Panc1 (cell line): ENCODE results near the gene SLC22A12. TPM values are rescaled to one million over a fixed set of nuclear protein-coding genes. Genes with fewer than 3 reads are reported as not detected.

Experiments
- ATAC-seq: fragments of 200-7000 bp; cut with Tn5 transposase; 2 replicates; pipeline ENCODE4 v1.9.1; 2020; ENCODE audit warnings: mild to moderate bottlenecking, moderate library complexity
- BruUV-seq: library from RNA; stranded (reverse); fragments of 400-500 nt; replicated peaks from 2 replicates; lab custom pipeline; 2021; lab: Mats Ljungman, UMichigan
- CTCF ChIA-PET: fragments of 300-600 bp; sonication (Branson Sonifier 250); formaldehyde crosslinking; loops from one replicate; lab custom pipeline; 2022; ENCODE audit warnings: antibody characterized with exemption; lab: Charles Lee
- POLR2A ChIA-PET: fragments of 300-600 bp; sonication (Branson Sonifier 250); formaldehyde crosslinking; loops from one replicate; lab custom pipeline; 2022; ENCODE audit warnings: antibody characterized with exemption; lab: Charles Lee
- DNase-seq: peaks from one replicate; pipeline ENCODE4 v3.0.0-alpha.2; 2010; ENCODE audit warnings: low read depth, low spot score
- H3K27ac ChIP-seq: 2 replicates; pipeline ENCODE4 v1.5.1; 2011; ENCODE audit warnings: mild to moderate bottlenecking, low read length, inconsistent platforms
- H3K27me3 ChIP-seq: fragments of 200-500 bp; sonication (Bioruptor generic); 2 replicates; pipeline ENCODE4 v1.6.0; 2014; ENCODE audit warnings: low read length, inconsistent platforms; ENCODE audit not compliant: control insufficient read depth, insufficient read depth
- H3K36me3 ChIP-seq: fragments of 200-500 bp; sonication (Bioruptor generic); 2 replicates; pipeline ENCODE4 v1.5.1; 2014; ENCODE audit warnings: inconsistent platforms, mild to moderate bottlenecking, low read length, moderate library complexity; ENCODE audit not compliant: control insufficient read depth, insufficient read depth
- H3K4me1 ChIP-seq: 2 replicates; pipeline ENCODE4 v1.5.1; 2011; ENCODE audit warnings: inconsistent platforms, mild to moderate bottlenecking, low read length, moderate library complexity; ENCODE audit not compliant: control insufficient read depth, insufficient read depth
- H3K4me3 ChIP-seq, 2 experiments: 2 replicates each; pipeline ENCODE4 v1.5.1; 2011 to 2012; ENCODE audit warnings: low read depth in 2 of 2, low read length in 2 of 2, mild to moderate bottlenecking in 2 of 2, inconsistent platforms in 1 of 2, moderate library complexity in 1 of 2
- H3K9me3 ChIP-seq: fragments of 200-500 bp; sonication (Bioruptor generic); 2 replicates; pipeline ENCODE4 v1.5.1; 2014; ENCODE audit warnings: low read depth, mild to moderate bottlenecking, inconsistent platforms, low read length, moderate library complexity; ENCODE audit not compliant: control insufficient read depth, insufficient read depth
- CTCF ChIP-seq: fragments of 450-650 bp; IDR thresholded peaks from 2 replicates; pipeline ENCODE4 v1.5.1; 2017; ENCODE audit warnings: mild to moderate bottlenecking
- SIN3A ChIP-seq: IDR thresholded peaks from 2 replicates; pipeline ENCODE4 v1.6.1; 2012; ENCODE audit warnings: low read depth, mild to moderate bottlenecking, low read length, moderate library complexity, borderline replicate concordance; ENCODE audit not compliant: insufficient read depth
- TCF7L2 ChIP-seq: IDR thresholded peaks from 2 replicates; pipeline ENCODE4 v1.6.1; 2011; ENCODE audit warnings: mild to moderate bottlenecking, low read depth, low read length, inconsistent platforms
- in situ Hi-C: cut with HindIII; loops from 2 replicates; pipeline ENCODE4 v1.10.0; 2016; ENCODE audit warnings: low sequenced_read_pairs, low pct_unique_long_range_greater_than_20kb
- intact Hi-C: fragments of 100-400 bp; cut with micrococcal nuclease; formaldehyde crosslinking; loops from one replicate; pipeline ENCODE4 v1.10.0; 2022; ENCODE audit not compliant: unreplicated experiment
- total RNA-seq: library from RNA; stranded (reverse); gene quantifications from one replicate; pipeline ENCODE4 v1.2.1, GENCODE V29; 2021; ENCODE audit not compliant: unreplicated experiment
- TF ChIP-seq, protein P1 (sequence below), 2 experiments: IDR thresholded peaks; 2 replicates each; pipeline ENCODE4 v1.6.1; 2011 to 2012; ENCODE audit warnings: low read depth in 2 of 2, control low read depth in 1 of 2, low read length in 1 of 2, mild to moderate bottlenecking in 1 of 2, moderate library complexity in 1 of 2; ENCODE audit not compliant: insufficient read depth in 1 of 2

The SLC22A12 gene
- total RNA-seq, 1 experiment from 2014 or later, result not detected

- peak; percentile 83 for TF ChIP-seq CTCF
- no peak for TF ChIP-seq TCF7L2
- TF ChIP-seq, protein P1, sequence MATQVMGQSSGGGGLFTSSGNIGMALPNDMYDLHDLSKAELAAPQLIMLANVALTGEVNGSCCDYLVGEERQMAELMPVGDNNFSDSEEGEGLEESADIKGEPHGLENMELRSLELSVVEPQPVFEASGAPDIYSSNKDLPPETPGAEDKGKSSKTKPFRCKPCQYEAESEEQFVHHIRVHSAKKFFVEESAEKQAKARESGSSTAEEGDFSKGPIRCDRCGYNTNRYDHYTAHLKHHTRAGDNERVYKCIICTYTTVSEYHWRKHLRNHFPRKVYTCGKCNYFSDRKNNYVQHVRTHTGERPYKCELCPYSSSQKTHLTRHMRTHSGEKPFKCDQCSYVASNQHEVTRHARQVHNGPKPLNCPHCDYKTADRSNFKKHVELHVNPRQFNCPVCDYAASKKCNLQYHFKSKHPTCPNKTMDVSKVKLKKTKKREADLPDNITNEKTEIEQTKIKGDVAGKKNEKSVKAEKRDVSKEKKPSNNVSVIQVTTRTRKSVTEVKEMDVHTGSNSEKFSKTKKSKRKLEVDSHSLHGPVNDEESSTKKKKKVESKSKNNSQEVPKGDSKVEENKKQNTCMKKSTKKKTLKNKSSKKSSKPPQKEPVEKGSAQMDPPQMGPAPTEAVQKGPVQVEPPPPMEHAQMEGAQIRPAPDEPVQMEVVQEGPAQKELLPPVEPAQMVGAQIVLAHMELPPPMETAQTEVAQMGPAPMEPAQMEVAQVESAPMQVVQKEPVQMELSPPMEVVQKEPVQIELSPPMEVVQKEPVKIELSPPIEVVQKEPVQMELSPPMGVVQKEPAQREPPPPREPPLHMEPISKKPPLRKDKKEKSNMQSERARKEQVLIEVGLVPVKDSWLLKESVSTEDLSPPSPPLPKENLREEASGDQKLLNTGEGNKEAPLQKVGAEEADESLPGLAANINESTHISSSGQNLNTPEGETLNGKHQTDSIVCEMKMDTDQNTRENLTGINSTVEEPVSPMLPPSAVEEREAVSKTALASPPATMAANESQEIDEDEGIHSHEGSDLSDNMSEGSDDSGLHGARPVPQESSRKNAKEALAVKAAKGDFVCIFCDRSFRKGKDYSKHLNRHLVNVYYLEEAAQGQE (IDR thresholded peaks at IDR 0.05; ENCODE audit: insufficient read depth in 1 of 2, low read depth in 2 of 2, low read length in 1 of 2), result no peak
- TF ChIP-seq SIN3A, result no peak
- POLR2A ChIA-PET, result no interaction called here
- ATAC-seq (no peak), DNase-seq (no peak)
- intact Hi-C loops, result loop anchor here (5.0 kb wide), 1 partner anchor 294 kb away; the partner anchor contains the start of gene RPS6KA4
- Histone ChIP-seq H3K36me3 (no peaks in the 10 kb centered on the region), H3K27me3 (no peaks in the 10 kb centered on the region), H3K27ac (no peak overlapping the region), H3K4me1 (no peaks in the 10 kb centered on the region), H3K4me3 (no peak overlapping the region), H3K9me3 (no peaks in the 10 kb centered on the region)
- in situ Hi-C loops, result no loop called here
- CTCF ChIA-PET, result interaction anchor here (0.5 to 2.4 kb wide), 9 partner anchors 9 to 294 kb away, joined by 3 to 15 read pairs (median 3); no protein-coding TSS in a partner anchor
- no TSS peak for BruUV-seq
Observed at GRCh38 chr11:64650923-64651523, 60.0 kb downstream of the SLC22A12 start.

Other genes starting within 250 kb of the SLC22A12 start
- 74.0 TPM for gene RPS6KA4, start 232.1 kb upstream of the SLC22A12 start, total RNA-seq
- gene SLC22A11, start 35.3 kb upstream of the SLC22A12 start, total RNA-seq, result not detected
- gene NRXN2, start 132.0 kb downstream of the SLC22A12 start, total RNA-seq, result 0.15 TPM
- gene RASGRP2, start 152.9 kb downstream of the SLC22A12 start, total RNA-seq, result 3.7 TPM
- 0.39 TPM for gene PYGM, start 168.8 kb downstream of the SLC22A12 start, total RNA-seq
- gene SF1, start 187.3 kb downstream of the SLC22A12 start, total RNA-seq, result 360 TPM
- 46.4 TPM for gene MAP4K2, start 212.0 kb downstream of the SLC22A12 start, total RNA-seq
- 54.5 TPM for gene MEN1, start 219.3 kb downstream of the SLC22A12 start, total RNA-seq